ENCODE results near the gene NUMB.

The NUMB gene

GRCh38 chr14:73243748-73244147, 214.6 kb downstream of the NUMB start:
- TF ChIP-seq, protein P1, sequence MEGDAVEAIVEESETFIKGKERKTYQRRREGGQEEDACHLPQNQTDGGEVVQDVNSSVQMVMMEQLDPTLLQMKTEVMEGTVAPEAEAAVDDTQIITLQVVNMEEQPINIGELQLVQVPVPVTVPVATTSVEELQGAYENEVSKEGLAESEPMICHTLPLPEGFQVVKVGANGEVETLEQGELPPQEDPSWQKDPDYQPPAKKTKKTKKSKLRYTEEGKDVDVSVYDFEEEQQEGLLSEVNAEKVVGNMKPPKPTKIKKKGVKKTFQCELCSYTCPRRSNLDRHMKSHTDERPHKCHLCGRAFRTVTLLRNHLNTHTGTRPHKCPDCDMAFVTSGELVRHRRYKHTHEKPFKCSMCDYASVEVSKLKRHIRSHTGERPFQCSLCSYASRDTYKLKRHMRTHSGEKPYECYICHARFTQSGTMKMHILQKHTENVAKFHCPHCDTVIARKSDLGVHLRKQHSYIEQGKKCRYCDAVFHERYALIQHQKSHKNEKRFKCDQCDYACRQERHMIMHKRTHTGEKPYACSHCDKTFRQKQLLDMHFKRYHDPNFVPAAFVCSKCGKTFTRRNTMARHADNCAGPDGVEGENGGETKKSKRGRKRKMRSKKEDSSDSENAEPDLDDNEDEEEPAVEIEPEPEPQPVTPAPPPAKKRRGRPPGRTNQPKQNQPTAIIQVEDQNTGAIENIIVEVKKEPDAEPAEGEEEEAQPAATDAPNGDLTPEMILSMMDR (conservative IDR thresholded peaks at IDR 0.05; ENCODE audit: low read depth, low read length), result no peak

DNA sequence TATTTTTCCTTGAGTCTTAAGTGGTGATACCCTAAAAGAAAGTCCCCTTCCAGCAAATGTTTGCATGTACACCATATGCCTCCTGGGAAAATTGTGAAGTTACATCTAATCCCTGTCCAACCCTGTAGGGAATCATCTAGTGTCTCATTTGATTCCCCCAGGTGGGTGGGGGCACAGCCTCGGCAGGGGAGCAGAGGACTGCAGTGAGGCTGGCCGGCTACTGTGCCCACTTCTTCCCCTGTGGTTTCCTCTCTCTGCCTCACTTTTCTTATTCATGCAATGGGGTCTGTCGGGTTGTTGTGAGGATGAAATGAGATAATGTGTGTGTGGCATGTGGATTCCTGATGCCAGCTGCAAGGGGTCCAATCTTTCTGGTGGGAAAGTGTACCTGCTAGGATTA, 215.0 kb downstream of the NUMB start:
- no peak overlapping the region for H3K4me3 ChIP-seq (ENCODE audit: low read length)
- TF ChIP-seq, protein P1 (conservative IDR thresholded peaks at IDR 0.05; ENCODE audit: low read depth, low read length), result no peak
- no peak for DNase-seq (ENCODE audit: low read depth)

More at GRCh38 chr14:73243748-73244147, 214.6 kb downstream of the NUMB start:
- no peak overlapping the region for H3K4me3 ChIP-seq (ENCODE audit: low read length)
- DNase-seq (ENCODE audit: low read depth), result no peak

- H3K4me3 ChIP-seq (ENCODE audit: low read length), result no peak overlapping the region
- no peak for DNase-seq (ENCODE audit: low read depth)
- TF ChIP-seq, protein P1 (conservative IDR thresholded peaks at IDR 0.05; ENCODE audit: low read depth, low read length), result no peak
These were observed 215.9 kb downstream of the NUMB start for GRCh38 chr14:73242357-73242901.

DNA sequence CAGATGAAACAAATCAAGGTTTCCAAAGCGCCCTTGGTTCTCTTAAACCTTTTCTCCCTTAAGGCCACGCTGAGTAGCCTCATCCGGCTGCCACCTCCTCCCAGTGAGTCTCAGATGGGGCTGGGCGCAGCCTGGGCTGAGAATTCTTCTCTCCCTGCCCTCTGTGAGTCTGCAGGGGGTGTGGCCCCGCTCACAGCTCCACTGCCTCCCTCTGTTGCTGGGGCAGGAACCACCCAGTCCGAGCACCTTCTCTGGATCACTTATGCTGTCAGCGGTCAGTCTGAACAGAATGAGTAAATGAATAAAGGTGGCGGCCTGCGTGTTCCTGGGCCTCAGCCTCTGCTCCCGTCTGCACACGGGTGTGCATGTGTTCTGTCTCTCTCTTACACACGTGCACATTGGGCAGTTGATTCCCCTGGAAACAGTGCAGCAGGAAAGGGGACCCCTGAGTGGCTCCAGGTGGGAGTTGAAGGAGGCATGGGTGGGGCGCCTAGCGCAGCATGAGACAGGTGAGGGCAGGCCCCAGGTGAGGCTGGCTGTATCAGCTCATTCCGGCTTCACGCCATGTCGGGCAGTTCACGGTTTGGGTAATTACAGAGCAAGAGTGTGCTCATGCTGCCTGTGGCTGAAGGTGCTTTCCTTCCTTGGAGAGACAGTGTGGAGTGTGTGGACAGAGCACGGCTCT, 216.7 kb downstream of the NUMB start:
- no peak overlapping the region for H3K4me3 ChIP-seq (ENCODE audit: low read length)
- TF ChIP-seq, protein P1 (conservative IDR thresholded peaks at IDR 0.05; ENCODE audit: low read depth, low read length), result no peak
- DNase-seq (ENCODE audit: low read depth), result no peak

DNA sequence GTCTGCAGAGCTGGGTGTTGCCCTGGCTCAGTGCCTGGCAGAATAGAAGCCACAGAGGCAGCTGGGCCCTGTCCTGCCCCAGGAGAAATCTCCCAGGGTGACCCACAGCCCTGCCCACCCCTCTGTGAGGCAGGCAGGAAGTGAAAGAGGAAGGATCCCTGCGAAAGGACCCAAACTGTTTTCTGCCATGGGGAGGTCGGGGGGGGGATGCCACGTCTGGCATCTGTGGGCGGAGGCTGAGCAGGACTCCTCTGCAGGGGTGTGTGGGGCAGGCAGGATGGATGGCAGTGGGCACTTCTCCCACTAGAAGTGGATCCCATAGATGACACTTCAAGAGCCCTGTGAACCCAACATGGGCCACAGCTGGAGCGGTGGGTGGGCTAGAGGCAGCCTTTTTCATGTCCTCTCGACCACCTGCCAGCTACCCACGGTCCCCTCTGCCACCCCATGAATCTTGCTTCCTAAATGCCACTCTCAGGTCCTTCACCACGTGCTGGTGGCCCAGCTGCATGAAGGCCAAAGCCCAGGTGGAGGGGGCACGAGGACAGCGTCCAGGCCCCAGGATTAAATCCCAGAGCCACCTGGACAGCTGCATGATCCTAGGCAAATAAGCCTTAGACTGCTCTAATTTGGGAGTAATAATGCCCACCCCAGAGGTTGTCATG, 217.4 kb downstream of the NUMB start:
- no peak for DNase-seq (ENCODE audit: low read depth)
- no peak overlapping the region for H3K4me3 ChIP-seq (ENCODE audit: low read length)
- TF ChIP-seq, protein P1 (conservative IDR thresholded peaks at IDR 0.05; ENCODE audit: low read depth, low read length), result no peak

- H3K4me3 ChIP-seq (ENCODE audit: low read length), result peak overlapping the region; percentile 33
- peak; percentile 39 for DNase-seq (ENCODE audit: low read depth)
- TF ChIP-seq, protein P1 (conservative IDR thresholded peaks at IDR 0.05; ENCODE audit: low read depth, low read length), result no peak
These were observed 218.7 kb downstream of the NUMB start for GRCh38 chr14:73239393-73240241.

All from retinal pigment epithelial cell (primary cell).